ENCODE data around the gene GNB1L.
A peak's percentile ranks its signal among the peaks of the same experiment; 100 is the strongest.

The GNB1L gene, protein sequence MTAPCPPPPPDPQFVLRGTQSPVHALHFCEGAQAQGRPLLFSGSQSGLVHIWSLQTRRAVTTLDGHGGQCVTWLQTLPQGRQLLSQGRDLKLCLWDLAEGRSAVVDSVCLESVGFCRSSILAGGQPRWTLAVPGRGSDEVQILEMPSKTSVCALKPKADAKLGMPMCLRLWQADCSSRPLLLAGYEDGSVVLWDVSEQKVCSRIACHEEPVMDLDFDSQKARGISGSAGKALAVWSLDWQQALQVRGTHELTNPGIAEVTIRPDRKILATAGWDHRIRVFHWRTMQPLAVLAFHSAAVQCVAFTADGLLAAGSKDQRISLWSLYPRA

GRCh38 chr22:19854778-19855503 is at the start of gene GNB1L, which contains the start of gene RTL10:
TSS of gene GNB1L (minus strand) at chr22:19854874. CDS start at chr22:19821355, 33,519 bp downstream.
TSS of gene RTL10 (minus strand) at chr22:19854874. CDS start at chr22:19852261, 2,613 bp downstream.
- DNase-seq = peak; percentile 87

GRCh38 chr22:19904174-19904856 is 49.6 kb upstream of the GNB1L start:
- no peak for DNase-seq

- no peak for DNase-seq
Measured at GRCh38 chr22:19903513-19903912, 48.8 kb upstream of the GNB1L start.

DNA sequence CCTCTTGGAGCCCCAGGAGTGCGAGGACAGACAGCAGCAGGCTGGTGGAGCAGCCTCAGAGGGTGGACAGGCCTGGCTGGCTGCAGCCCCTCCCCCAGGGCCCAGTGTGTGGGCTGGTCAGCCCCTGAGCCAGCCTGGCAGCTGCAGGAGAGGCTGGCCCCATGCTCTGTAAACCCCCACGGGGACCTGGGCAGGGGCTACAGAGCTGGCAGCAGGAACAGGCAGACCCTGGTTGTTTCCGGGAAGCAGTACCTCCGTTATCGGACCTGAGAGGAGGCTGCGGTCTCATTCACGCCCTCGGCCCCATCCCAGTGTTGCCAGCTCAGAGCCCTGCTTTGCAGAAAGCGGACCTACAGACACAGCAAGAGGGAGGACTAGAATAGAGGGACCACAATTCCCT is 48.4 kb upstream of the GNB1L start:
- no peak for DNase-seq

DNA sequence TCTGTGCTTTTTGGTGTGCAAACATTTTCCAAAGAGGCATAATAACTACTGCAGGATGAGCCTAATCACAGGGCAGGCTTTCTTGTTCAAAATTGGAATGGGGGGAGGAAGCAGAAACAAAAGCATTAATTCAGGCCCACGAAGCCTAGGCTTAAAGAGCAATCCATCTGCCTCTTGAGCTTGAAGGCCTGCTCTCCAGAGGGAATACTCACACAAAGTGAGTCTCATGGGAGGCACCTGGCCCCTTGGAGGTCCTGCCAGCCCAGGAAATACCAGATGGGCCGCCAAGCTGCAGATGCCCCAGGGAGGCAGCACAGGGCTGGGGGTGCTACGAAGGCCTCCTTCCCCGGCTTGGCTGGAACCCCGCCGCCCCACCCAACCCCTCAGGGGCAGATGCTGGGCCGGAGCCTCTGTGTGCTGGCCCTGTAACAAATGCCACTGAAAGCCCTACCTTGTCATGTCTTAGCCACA is 47.6 kb upstream of the GNB1L start:
- no peak for DNase-seq

- DNase-seq = no peak
Measured at GRCh38 chr22:19901577-19902244, 47.0 kb upstream of the GNB1L start.

GRCh38 chr22:19900707-19901436 is 46.2 kb upstream of the GNB1L start:
- no peak for DNase-seq

- no peak for DNase-seq
Measured at GRCh38 chr22:19898831-19899567, 44.3 kb upstream of the GNB1L start.

DNA sequence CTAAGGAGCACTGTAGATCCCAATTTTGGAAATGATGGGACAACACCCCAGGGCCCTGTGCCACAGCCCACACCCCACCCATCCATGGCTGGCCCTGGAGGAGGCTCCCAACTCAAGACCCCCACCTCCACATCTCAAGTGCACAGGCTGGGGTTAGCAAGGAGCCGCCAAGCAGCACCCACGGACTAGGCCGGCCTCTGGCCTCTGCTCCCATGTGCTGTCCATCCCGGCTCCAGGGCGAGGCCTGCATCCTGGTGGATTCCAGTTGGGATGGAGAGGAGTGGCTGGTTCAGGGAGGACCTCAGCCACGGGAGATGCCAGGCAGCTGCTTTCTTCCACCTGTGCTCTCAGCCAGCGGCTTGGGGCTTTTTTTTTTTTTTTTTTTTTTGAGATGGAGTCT is 43.5 kb upstream of the GNB1L start:
- no peak for DNase-seq

DNA sequence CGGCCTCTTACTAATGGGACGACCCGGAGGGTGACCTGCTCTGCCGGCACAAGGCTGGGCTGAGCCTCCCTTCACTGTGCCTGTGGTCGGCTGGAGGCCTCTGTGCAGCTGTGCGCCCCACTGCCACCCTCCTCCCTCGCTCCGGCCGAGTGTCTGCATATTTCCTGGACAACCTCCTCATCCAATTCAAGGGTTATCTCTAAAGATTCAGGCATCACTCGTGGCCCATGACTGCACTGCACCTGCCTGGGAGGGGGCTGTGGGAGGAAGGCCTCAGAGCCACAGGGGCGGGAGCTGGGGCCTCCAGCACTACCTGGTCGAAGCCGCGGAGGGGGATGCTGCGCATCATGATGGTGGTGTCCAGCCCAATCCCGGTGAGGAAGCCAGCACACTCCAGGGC is 43.1 kb upstream of the GNB1L start:
- no peak for DNase-seq

DNA sequence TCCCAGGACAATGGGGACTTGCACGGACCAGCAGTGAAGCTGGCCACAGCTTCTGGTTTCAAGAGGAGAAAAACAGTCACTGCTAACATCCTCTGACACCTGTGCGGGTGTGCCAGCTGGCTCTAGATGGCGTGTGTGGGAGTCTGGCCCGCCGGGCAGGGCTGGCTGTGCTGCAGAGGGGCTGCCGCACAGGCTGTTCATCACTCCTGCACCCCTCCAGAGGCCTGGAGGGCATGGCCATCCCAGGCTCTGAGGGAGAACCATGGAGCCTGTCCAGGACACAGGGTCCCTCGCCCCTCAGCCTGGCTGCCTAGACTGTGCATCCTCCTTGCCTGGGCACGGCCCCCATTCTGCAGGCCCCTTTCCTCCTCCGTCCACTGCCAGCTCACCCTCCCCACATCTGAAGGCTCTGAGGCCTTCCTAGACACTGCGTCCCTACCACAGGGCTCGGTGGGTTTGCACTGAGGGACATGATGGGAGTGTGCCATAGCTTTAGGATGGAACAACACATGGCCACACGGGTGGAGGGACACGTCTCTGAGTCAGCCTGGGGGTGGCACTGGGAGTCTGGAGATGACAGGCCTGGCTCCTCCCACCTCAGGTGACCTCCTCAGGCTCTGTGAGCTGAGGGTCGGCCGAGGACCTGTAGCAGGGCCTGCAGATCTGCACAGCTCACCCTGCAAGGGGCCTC is 42.1 kb upstream of the GNB1L start:
- no peak for DNase-seq

- no peak for DNase-seq
Measured at GRCh38 chr22:19895160-19895849, 40.6 kb upstream of the GNB1L start.

- DNase-seq = no peak
Measured at GRCh38 chr22:19893363-19893762, 38.7 kb upstream of the GNB1L start.

DNA sequence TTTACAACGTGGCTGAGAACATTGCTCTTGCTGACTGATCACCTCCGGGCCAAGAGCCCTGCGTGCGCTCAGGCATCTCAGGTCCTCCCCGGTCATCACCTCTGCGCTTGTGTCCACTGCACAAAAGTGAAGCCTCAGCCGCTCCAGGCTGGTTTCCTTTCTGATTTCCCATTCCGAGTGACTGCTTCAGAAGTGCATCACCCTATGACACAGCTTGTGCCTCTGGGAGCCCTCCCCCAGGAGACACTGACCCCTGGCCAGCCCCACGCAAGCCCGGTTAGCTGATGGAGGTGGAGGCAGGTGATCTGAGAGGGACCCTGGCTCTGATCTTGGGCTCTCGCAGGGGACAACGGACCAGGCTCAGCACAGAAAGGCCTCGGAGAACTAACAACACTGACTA is 38.3 kb upstream of the GNB1L start:
- DNase-seq = no peak

DNA sequence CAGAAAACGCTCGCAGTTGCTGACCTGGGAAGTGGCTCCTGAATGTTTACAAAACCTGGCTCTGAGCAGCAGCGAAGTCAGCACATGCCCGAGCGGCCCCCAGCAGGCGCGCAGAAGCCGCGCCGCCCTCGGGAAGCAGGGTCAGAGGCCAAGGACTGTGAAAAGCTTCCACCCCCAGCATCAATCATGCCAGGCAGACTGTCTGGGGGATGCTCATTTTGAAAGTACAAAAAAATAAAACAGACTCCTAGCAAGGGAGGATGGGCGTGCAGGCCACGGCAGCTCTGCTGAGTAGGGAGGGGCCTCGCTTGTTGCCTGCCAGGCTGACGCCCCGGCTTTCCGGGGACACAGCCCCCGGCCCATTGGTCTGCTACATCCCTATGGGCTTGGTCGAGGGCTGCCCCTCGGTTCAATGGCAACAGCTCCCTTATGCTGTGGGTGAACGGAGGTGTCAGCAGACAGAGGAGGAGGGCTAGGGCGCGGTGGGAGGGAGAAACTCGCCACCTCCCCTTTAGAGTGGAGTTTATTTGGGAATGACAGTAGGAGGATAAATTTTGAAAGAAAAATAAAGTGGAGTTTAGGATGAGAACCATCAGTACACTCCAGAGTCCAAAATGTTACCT is 37.7 kb upstream of the GNB1L start:
- peak; percentile 66 for DNase-seq

DNA sequence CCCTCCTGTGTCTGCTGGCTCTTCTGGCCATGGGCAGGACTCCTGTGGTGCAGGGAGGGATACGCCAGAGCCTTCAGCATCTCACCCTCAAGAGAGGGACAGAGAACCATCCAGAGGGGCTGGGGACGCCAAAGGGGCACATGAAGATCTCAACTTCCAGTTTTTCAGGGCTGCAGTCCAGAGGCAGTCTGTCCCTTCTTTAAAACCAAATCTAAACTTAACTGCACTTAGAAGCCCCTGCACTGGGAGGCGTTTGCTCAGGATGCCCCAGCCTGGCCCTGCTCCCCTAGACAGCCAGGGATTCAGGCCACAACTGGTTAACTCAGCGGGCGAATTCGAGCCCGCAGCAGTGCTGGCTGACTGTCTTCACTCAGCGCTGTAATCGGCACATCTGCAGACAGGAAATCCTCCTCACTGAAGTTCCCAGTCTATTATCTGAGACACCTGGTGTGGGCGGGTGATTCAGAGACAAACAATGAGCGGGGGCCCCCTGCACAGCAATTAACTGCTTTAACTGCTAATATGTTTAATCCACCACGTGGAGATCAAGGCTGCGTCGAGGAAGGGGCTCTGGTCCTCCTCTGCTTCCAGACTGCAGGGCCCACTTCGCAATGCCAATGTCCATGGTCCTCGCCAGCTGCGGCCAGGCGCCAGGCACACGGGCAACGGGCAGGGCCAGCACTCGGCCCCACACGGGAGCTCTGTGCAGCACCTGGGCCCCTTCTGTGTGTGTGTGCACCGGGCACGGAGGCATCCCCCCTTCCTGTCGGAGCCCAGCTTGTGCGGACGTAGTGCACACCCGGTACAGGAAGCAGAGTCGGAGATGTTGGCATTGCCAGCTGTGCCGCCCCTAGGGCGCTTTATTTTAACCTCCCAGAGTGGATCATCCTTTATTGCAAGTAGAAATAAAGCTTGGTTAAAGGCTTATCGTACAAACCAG is 36.9 kb upstream of the GNB1L start:
- DNase-seq = peak; percentile 66

DNA sequence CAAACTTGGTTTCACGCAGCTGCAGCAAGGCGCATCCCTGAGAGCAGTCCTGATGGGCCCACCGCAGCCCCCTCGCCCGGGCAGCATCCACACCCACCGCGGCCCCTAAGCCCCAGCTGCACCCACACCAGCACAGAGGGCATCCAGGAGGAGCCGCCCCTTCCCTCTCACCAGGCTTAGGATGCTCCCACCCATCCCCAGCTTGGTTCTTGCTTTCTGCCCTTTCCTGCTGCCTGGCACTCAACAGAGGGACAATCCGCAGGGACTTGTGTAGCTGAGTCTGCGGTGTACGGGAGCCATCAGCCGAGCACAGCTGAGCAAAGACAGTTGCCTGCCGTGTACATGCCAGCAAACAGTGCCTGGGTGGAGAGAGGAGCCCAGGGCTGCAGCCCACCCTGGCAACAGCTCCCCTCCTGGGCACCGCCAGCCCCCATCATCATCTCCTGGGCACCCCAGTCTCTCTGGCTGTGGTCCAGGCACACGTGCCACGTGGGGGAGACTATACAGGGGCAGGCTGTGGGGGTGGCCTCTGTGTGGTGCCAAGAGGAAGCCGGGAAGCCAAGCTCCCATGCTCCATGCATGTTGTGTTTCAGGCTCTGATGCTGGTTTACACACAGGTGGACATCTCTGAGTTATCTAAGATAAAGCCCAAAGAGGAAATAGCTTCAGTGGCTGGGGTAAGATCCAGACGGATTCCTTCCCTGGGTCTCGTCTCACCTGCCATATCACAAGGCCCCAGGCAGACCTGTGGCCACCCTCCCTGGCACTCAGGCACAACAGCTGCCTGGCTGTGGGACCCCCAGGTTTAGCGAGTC is 36.0 kb upstream of the GNB1L start:
- no peak for DNase-seq

GRCh38 chr22:19889951-19890350 is 35.3 kb upstream of the GNB1L start:
- DNase-seq = no peak
